SK-N-SH (cell line): ENCODE results near the gene HDAC8. TPM values are rescaled to one million over a fixed set of nuclear protein-coding genes. Genes with fewer than 3 reads are reported as not detected.

Source experiments
- CTCF ChIA-PET: fragments of 300-600, 350-600 bp; formaldehyde crosslinking; extraction: SDS; loops from one replicate; lab custom pipeline; 2021; lab: Yijun Ruan, JAX
- POLR2A ChIA-PET: fragments of 350-600 bp; sonication (Branson Sonifier 250); formaldehyde crosslinking; extraction: SDS; loops from one replicate; lab custom pipeline; 2020; ENCODE audit warnings: antibody characterized with exemption, inconsistent platforms; lab: Yijun Ruan, JAX
- DNase-seq: peaks from one replicate; pipeline ENCODE4 v3.0.0; 2012
- H2AFZ ChIP-seq: fragments of 200-600 bp; sonication (generic); 2 replicates; pipeline ENCODE4 v1.8.1; 2016; ENCODE audit warnings: antibody characterized with exemption, mild to moderate bottlenecking, low read depth
- H3F3A ChIP-seq: fragments of 200-600 bp; sonication (generic); replicated peaks from 2 replicates; pipeline ENCODE3; 2016; ENCODE audit warnings: antibody characterized with exemption, mild to moderate bottlenecking; ENCODE audit not compliant: insufficient read depth
- H3K27ac ChIP-seq, 2 experiments: fragments of 200-500 bp in 1 of 2; fragments of 200-600 bp in 1 of 2; sonication (Bioruptor generic) in 1 of 2; sonication (generic), shearing (Covaris generic) in 1 of 2; 2 replicates each; pipeline versions ENCODE4 v1.5.1 to v1.6.1; 2014 to 2016; ENCODE audit warnings: low read depth in 2 of 2, inconsistent platforms in 1 of 2, low read length in 1 of 2, mild to moderate bottlenecking in 1 of 2, mixed read lengths in 1 of 2
- H3K27me3 ChIP-seq: fragments of 200-600 bp; sonication (generic), shearing (Covaris generic); 2 replicates; pipeline ENCODE4 v1.6.1; 2016; ENCODE audit warnings: mixed run types; ENCODE audit not compliant: insufficient read depth
- H3K36me3 ChIP-seq, 2 experiments: fragments of 200-500 bp in 1 of 2; fragments of 200-600 bp in 1 of 2; sonication (Bioruptor generic) in 1 of 2; sonication (generic) in 1 of 2; replicated peaks in 1 of 2; 2 replicates each; pipeline versions ENCODE3 to v1.5.1; 2014 to 2016; ENCODE audit warnings: low read length in 1 of 2, mild to moderate bottlenecking in 1 of 2; ENCODE audit not compliant: insufficient read depth in 2 of 2, control insufficient read depth in 1 of 2
- H3K4me1 ChIP-seq, 2 experiments: fragments of 200-500 bp in 1 of 2; fragments of 200-600 bp in 1 of 2; sonication (Bioruptor generic) in 1 of 2; sonication (generic), shearing (Covaris generic) in 1 of 2; 2 replicates each; pipeline versions ENCODE4 v1.5.1 to v1.6.1; 2014 to 2016; ENCODE audit warnings: low read depth in 1 of 2, low read length in 1 of 2, mixed run types in 1 of 2; ENCODE audit not compliant: insufficient read depth in 2 of 2, control insufficient read depth in 1 of 2
- H3K4me2 ChIP-seq: fragments of 200-600 bp; sonication (generic), shearing (Covaris generic); 2 replicates; pipeline ENCODE4 v1.6.1; 2017; ENCODE audit warnings: mixed run types
- H3K4me3 ChIP-seq, 2 experiments: fragments of 200-500 bp in 1 of 2; fragments of 200-600 bp in 1 of 2; sonication (Bioruptor generic) in 1 of 2; sonication (generic), shearing (Covaris generic) in 1 of 2; 2 replicates each; pipeline versions ENCODE4 v1.5.1 to v1.8.1; 2014 to 2016; ENCODE audit warnings: low read depth in 2 of 2, inconsistent platforms in 1 of 2, low read length in 1 of 2, mild to moderate bottlenecking in 1 of 2, mixed read lengths in 1 of 2, moderate library complexity in 1 of 2
- H3K79me2 ChIP-seq: fragments of 200-600 bp; sonication (generic); 2 replicates; pipeline ENCODE4 v1.8.1; 2017; ENCODE audit warnings: mild to moderate bottlenecking; ENCODE audit not compliant: insufficient read depth
- H3K9ac ChIP-seq: fragments of 200-600 bp; sonication (generic); 2 replicates; pipeline ENCODE4 v1.6.1; 2017; ENCODE audit warnings: mixed run types
- H3K9me2 ChIP-seq: fragments of 200-600 bp; sonication (generic); 2 replicates; pipeline ENCODE4 v1.6.1; 2017; ENCODE audit warnings: mixed run types
- H3K9me3 ChIP-seq: fragments of 200-600 bp; sonication (generic); 2 replicates; pipeline ENCODE4 v1.6.1; 2017; ENCODE audit warnings: mixed run types, mild to moderate bottlenecking, moderate library complexity
- H4K20me1 ChIP-seq: fragments of 200-600 bp; sonication (generic); 2 replicates; pipeline ENCODE4 v1.6.1; 2017; ENCODE audit warnings: mild to moderate bottlenecking, mixed run types; ENCODE audit not compliant: insufficient read depth
- ELF1 ChIP-seq: IDR thresholded peaks from 2 replicates; pipeline ENCODE4 v1.4.0; 2012
- FOXJ3 ChIP-seq: sonication (generic); formaldehyde crosslinking; IDR thresholded peaks from 2 replicates; pipeline ENCODE4 v1.5.1; 2020; ENCODE audit warnings: mild to moderate bottlenecking, missing genetic modification reagents
- FOXM1 ChIP-seq: IDR thresholded peaks from 2 replicates; pipeline ENCODE4 v1.4.0; 2012; ENCODE audit warnings: low read depth, mild to moderate bottlenecking
- RCOR1 ChIP-seq: fragments of 150-350 bp; IDR thresholded peaks from 2 replicates; pipeline ENCODE4 v1.6.1; 2017; ENCODE audit warnings: antibody characterized with exemption, low read length
- REST ChIP-seq: IDR thresholded peaks from 2 replicates; pipeline ENCODE4 v1.6.1; 2012; ENCODE audit warnings: mild to moderate bottlenecking, low read depth, low read length, moderate library complexity
- RFX5 ChIP-seq: IDR thresholded peaks from 2 replicates; pipeline ENCODE4 v1.6.1; 2012; ENCODE audit warnings: mild to moderate bottlenecking, improper control_type of control experiment, low read length
- SIN3A ChIP-seq: IDR thresholded peaks from 2 replicates; pipeline ENCODE4 v1.6.1; 2012; ENCODE audit warnings: low read depth, mild to moderate bottlenecking, low read length, moderate library complexity, borderline replicate concordance
- TAF1 ChIP-seq: IDR thresholded peaks from 2 replicates; pipeline ENCODE4 v1.6.1; 2012; ENCODE audit warnings: low read depth, mild to moderate bottlenecking, low read length, moderate library complexity, borderline replicate concordance
- ZBTB33 ChIP-seq: IDR thresholded peaks from 2 replicates; pipeline ENCODE4 v1.4.0; 2012; ENCODE audit warnings: low read depth, borderline replicate concordance
- WGBS: methylation state at CpG from one replicate; pipeline ENCODE4 v1.1.6; 2017; ENCODE audit warnings: low lambda C conversion rate; 5-methylcytosine and 5-hydroxymethylcytosine counted together
- polyA plus RNA-seq, 3 experiments: library from polyadenylated mRNA; depleted of rRNA; stranded (reverse); fragments of >200 nt; gene quantifications; 2 replicates each; pipeline ENCODE4 v1.2.3, GENCODE V29; 2012

The HDAC8 gene
- polyA plus RNA-seq, 1 of the 3 experiments (the other 2 are of a cell fraction): 30.6 TPM

GRCh38 chrX:72479324-72480274 is 93.0 kb downstream of the HDAC8 start:
- DNase-seq: no peak
- Histone ChIP-seq H4K20me1 (no peaks in the 10 kb centered on the region), H3K27me3 (no peaks in the 10 kb centered on the region), H3K4me3 (no peak overlapping the region), H3K27ac (no peak overlapping the region), H3K9ac (no peak overlapping the region), H3K36me3 (peaks cover 16 to 17% of the 10 kb centered on the region in 2 experiments), H3K79me2 (no peaks in the 10 kb centered on the region), H3K4me2 (no peak overlapping the region), H2AFZ (no peak overlapping the region), H3K9me3 (no peaks in the 10 kb centered on the region), H3K4me1 (peaks cover 0 to 31% of the 10 kb centered on the region in 2 experiments; a peak in 2 of 4 replicates), H3K9me2 (0 out of 2 replicates have a peak, but pooled peaks cover 5% of the 10 kb centered on the region), H3F3A (peaks cover 5% of the 10 kb centered on the region)
- WGBS: 91% methylated on average over 5 of the region's 5 CpGs
- POLR2A ChIA-PET: no interaction called here
- CTCF ChIA-PET: no interaction called here
- TF ChIP-seq FOXJ3 (no peak), RCOR1 (no peak), FOXM1 (no peak), TAF1 (no peak), SIN3A (no peak)

GRCh38 chrX:72478853-72479252 is 93.8 kb downstream of the HDAC8 start:
- POLR2A ChIA-PET: no interaction called here

More at GRCh38 chrX:72478853-72479252, 93.8 kb downstream of the HDAC8 start:
- no peak overlapping the region for H3K4me2 ChIP-seq
- DNase-seq: no peak
- 91% methylated on average over 9 of the region's 9 CpGs for WGBS
- 0 out of 2 replicates have a peak, but pooled peaks cover 5% of the 10 kb centered on the region for H3K9me2 ChIP-seq
- CTCF ChIA-PET: no interaction called here
- no peak overlapping the region for H3K27ac ChIP-seq
- H3K79me2 ChIP-seq: no peaks in the 10 kb centered on the region
- H2AFZ ChIP-seq: no peak overlapping the region
- H4K20me1 ChIP-seq: no peaks in the 10 kb centered on the region
- H3K9ac ChIP-seq: no peak overlapping the region
- peaks cover 13 to 22% of the 10 kb centered on the region in 2 experiments for H3K36me3 ChIP-seq
- peaks cover 0 to 31% of the 10 kb centered on the region in 2 experiments; a peak in 2 of 4 replicates for H3K4me1 ChIP-seq
- H3F3A ChIP-seq: peaks cover 5% of the 10 kb centered on the region
- H3K27me3 ChIP-seq: no peaks in the 10 kb centered on the region
- H3K9me3 ChIP-seq: no peaks in the 10 kb centered on the region
- no peak for TF ChIP-seq ZBTB33
- TF ChIP-seq ELF1: no peak
- TF ChIP-seq REST: no peak
- no peak for TF ChIP-seq RCOR1
- TF ChIP-seq RFX5: no peak
- H3K4me3 ChIP-seq: no peak overlapping the region
